ENCODE data around the gene LEUTX.

- no peak for TF ChIP-seq TAF1 (IDR thresholded peaks at IDR 0.05; ENCODE audit: borderline replicate concordance, insufficient read depth, low read length)
- TF ChIP-seq POLR2AphosphoS5 (IDR thresholded peaks at IDR 0.05; ENCODE audit: low read depth, low read length), result no peak
- TF ChIP-seq FOXP2 (optimal IDR thresholded peaks at IDR 0.05; ENCODE audit: borderline replicate concordance, extremely low read depth, extremely low read length, insufficient read depth), result no peak
- no peak for TF ChIP-seq SIN3A (IDR thresholded peaks at IDR 0.05; ENCODE audit: borderline replicate concordance, insufficient read depth, low read length)
- no peak for TF ChIP-seq REST (IDR thresholded peaks at IDR 0.05; ENCODE audit: insufficient read depth in 1 of 2, low read depth in 2 of 2, low read length in 2 of 2)
Observed at GRCh38 chr19:39746836-39747529, 31.7 kb upstream of the LEUTX start.
